SK-N-SH treated with all-trans-retinoic acid at 6 μM for 48 hours (cell line): ENCODE measurements around the gene VAMP1.
"Not testable (repeated sequence)": the region's sequence is repeated elsewhere in the genome, so short reads cannot be mapped to it uniquely, and the experiment has no call there.

Experiments used
- ATAC-seq: fragments of 200-7000 bp; cut with Tn5 transposase; 3 replicates; pipeline ENCODE4 v1.9.1; 2020; ENCODE audit warnings: mild to moderate bottlenecking, moderate library complexity
- ARNTL ChIP-seq: fragments of 450-650 bp; formaldehyde crosslinking; IDR thresholded peaks from 2 replicates; pipeline ENCODE4 v1.5.0; 2020; ENCODE audit warnings: low read depth, mild to moderate bottlenecking, moderate library complexity, borderline replicate concordance
- BACH2 ChIP-seq: fragments of 250-450 bp; sonication (Bioruptor Pico); IDR thresholded peaks from 2 replicates; pipeline ENCODE4 v1.9.0; 2021; ENCODE audit warnings: mild to moderate bottlenecking, borderline replicate concordance
- CREB5 ChIP-seq: fragments of 250-450 bp; sonication (Bioruptor Pico); IDR thresholded peaks from 2 replicates; pipeline ENCODE4 v1.5.1; 2020; ENCODE audit warnings: low read depth, mild to moderate bottlenecking, moderate library complexity
- CSDC2 ChIP-seq: fragments of 250-450 bp; sonication (Bioruptor Pico); IDR thresholded peaks from 2 replicates; pipeline ENCODE4 v1.5.0; 2020; ENCODE audit warnings: mild to moderate bottlenecking, moderate library complexity
- ESRRG ChIP-seq: fragments of 250-450 bp; sonication (Bioruptor Pico); IDR thresholded peaks from 2 replicates; pipeline ENCODE4 v1.6.1; 2021; ENCODE audit warnings: mild to moderate bottlenecking
- ISL1 ChIP-seq: fragments of 250-450 bp; sonication (Bioruptor Pico); IDR thresholded peaks from 2 replicates; pipeline ENCODE4 v2.1.2; 2022; ENCODE audit warnings: mild to moderate bottlenecking, moderate library complexity
- OSR1 ChIP-seq: fragments of 250-450 bp; sonication (Bioruptor Pico); IDR thresholded peaks from 2 replicates; pipeline ENCODE4 v1.8.0; 2022; ENCODE audit warnings: moderate library complexity, mild to moderate bottlenecking, inconsistent platforms
- PPARA ChIP-seq: fragments of 250-450 bp; sonication (Bioruptor Pico); IDR thresholded peaks from 2 replicates; pipeline ENCODE4 v1.5.0; 2020; ENCODE audit warnings: mild to moderate bottlenecking, borderline replicate concordance
- RARB ChIP-seq: fragments of 250-450 bp; sonication (Bioruptor Pico); IDR thresholded peaks from 2 replicates; pipeline ENCODE4 v1.8.0; 2021; ENCODE audit warnings: mild to moderate bottlenecking, moderate library complexity
- TCF4 ChIP-seq: fragments of 250-450 bp; sonication (Bioruptor Pico); IDR thresholded peaks from 2 replicates; pipeline ENCODE4 v1.8.0; 2021; ENCODE audit warnings: mild to moderate bottlenecking, moderate library complexity, borderline replicate concordance
- TSHZ2 ChIP-seq: fragments of 250-450 bp; sonication (Bioruptor Pico); IDR thresholded peaks from 2 replicates; pipeline ENCODE4 v1.5.0; 2020; ENCODE audit warnings: mild to moderate bottlenecking, moderate library complexity
- ZC3H10 ChIP-seq: fragments of 250-450 bp; sonication (Bioruptor Pico); IDR thresholded peaks from 2 replicates; pipeline ENCODE4 v1.5.1; 2021; ENCODE audit warnings: mild to moderate bottlenecking, moderate library complexity
- ZFP3 ChIP-seq: fragments of 250-450 bp; sonication (Bioruptor Pico); IDR thresholded peaks from 2 replicates; pipeline ENCODE4 v1.5.0; 2020; ENCODE audit warnings: mild to moderate bottlenecking, moderate library complexity
- ZFP30 ChIP-seq: fragments of 450-650 bp; formaldehyde crosslinking; IDR thresholded peaks from 2 replicates; pipeline ENCODE4 v1.5.0; 2022; ENCODE audit warnings: mild to moderate bottlenecking, moderate library complexity
- ZNF565 ChIP-seq: fragments of 450-650 bp; formaldehyde crosslinking; conservative IDR thresholded peaks from 2 replicates; pipeline ENCODE4 v1.5.0; 2020; ENCODE audit warnings: low read depth, mild to moderate bottlenecking, moderate library complexity
- ZNF70 ChIP-seq: fragments of 450-650 bp; formaldehyde crosslinking; IDR thresholded peaks from 2 replicates; pipeline ENCODE4 v1.5.0; 2020; ENCODE audit warnings: mild to moderate bottlenecking, moderate library complexity
- ZNF8 ChIP-seq: fragments of 450-650 bp; formaldehyde crosslinking; IDR thresholded peaks from 2 replicates; pipeline ENCODE4 v1.5.0; 2020; ENCODE audit warnings: mild to moderate bottlenecking, moderate library complexity
- TF ChIP-seq, protein P1 (sequence below): fragments of 250-450 bp; sonication (Bioruptor Pico); IDR thresholded peaks from 2 replicates; pipeline ENCODE4 v1.8.0; 2020; ENCODE audit warnings: mild to moderate bottlenecking, moderate library complexity, borderline replicate concordance

The VAMP1 gene

GRCh38 chr12:6478416-6478815, 7.9 kb upstream of the VAMP1 start:
- TF ChIP-seq ZFP3 (CRISPR knock-in tag) = no peak
- no peak for TF ChIP-seq RARB (CRISPR knock-in tag)
- no peak for TF ChIP-seq BACH2 (CRISPR knock-in tag)
- TF ChIP-seq OSR1 (CRISPR knock-in tag) = no peak
- TF ChIP-seq ZFP30 (CRISPR knock-in tag) = no peak
- no peak for TF ChIP-seq ESRRG (CRISPR knock-in tag)
- TF ChIP-seq ISL1 (CRISPR knock-in tag) = no peak
- TF ChIP-seq TSHZ2 (CRISPR knock-in tag) = no peak
- TF ChIP-seq, all 23 proteins: peak for 0
- no peak for ATAC-seq

- not testable (repeated sequence) for ATAC-seq
Measured at GRCh38 chr12:6477601-6478377, 7.3 kb upstream of the VAMP1 start.

DNA sequence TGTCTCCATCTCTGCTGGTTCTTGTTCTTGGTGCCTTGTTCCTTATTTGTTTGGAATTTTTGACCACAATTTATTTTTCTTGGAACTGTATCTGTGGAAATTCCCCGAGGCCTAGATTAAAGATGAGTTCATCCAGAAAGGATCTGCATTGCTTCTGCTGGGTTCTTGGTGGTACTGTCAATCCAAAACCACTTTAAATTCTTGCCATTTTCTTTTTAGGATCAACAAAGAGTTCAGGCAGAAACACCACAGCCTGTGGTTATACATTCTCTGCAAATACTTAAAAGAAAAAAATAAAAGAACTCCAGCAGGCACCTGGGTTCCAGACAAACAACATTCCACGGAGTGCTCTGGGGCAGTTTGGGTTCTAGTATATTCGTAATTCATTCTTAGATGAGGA, 6.0 kb upstream of the VAMP1 start:
- peak; percentile 56 for ATAC-seq

GRCh38 chr12:6475233-6475975, 4.9 kb upstream of the VAMP1 start:
- ATAC-seq = not testable (repeated sequence)

More for the DNA sequence above, 6.0 kb upstream of the VAMP1 start:
- TF ChIP-seq ZNF8 = no peak
- no peak for TF ChIP-seq ESRRG (CRISPR knock-in tag)
- no peak for TF ChIP-seq ARNTL (CRISPR knock-in tag)
- TF ChIP-seq ZFP3 (CRISPR knock-in tag) = no peak
- no peak for TF ChIP-seq ZNF70 (CRISPR knock-in tag)
- peak; percentile 73 for TF ChIP-seq ISL1 (CRISPR knock-in tag)
- TF ChIP-seq TCF4 (CRISPR knock-in tag) = no peak
- TF ChIP-seq ZC3H10 (CRISPR knock-in tag) = 0 out of 2 replicates have a peak, but pooled peaks have one; percentile 41

- TF ChIP-seq ZFP3 (CRISPR knock-in tag) (no peak), PPARA (no peak), ZNF565 (no peak), CREB5 (CRISPR knock-in tag) (no peak), TCF4 (CRISPR knock-in tag) (no peak), RARB (CRISPR knock-in tag) (no peak), OSR1 (CRISPR knock-in tag) (no peak), ZC3H10 (CRISPR knock-in tag) (no peak), ESRRG (CRISPR knock-in tag) (no peak), ISL1 (CRISPR knock-in tag) (no peak), CSDC2 (no peak), ZNF70 (CRISPR knock-in tag) (no peak), TSHZ2 (CRISPR knock-in tag) (no peak)
- TF ChIP-seq, protein P1, sequence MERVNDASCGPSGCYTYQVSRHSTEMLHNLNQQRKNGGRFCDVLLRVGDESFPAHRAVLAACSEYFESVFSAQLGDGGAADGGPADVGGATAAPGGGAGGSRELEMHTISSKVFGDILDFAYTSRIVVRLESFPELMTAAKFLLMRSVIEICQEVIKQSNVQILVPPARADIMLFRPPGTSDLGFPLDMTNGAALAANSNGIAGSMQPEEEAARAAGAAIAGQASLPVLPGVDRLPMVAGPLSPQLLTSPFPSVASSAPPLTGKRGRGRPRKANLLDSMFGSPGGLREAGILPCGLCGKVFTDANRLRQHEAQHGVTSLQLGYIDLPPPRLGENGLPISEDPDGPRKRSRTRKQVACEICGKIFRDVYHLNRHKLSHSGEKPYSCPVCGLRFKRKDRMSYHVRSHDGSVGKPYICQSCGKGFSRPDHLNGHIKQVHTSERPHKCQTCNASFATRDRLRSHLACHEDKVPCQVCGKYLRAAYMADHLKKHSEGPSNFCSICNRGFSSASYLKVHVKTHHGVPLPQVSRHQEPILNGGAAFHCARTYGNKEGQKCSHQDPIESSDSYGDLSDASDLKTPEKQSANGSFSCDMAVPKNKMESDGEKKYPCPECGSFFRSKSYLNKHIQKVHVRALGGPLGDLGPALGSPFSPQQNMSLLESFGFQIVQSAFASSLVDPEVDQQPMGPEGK (CRISPR knock-in tag) = no peak
- TF ChIP-seq, all 23 proteins: peak for 0
- no peak for ATAC-seq
Measured at GRCh38 chr12:6472491-6472890, 2.0 kb upstream of the VAMP1 start.
